Measurements from ENCODE around the gene SDR9C7. TPM values are rescaled to one million over a fixed set of nuclear protein-coding genes. Genes with fewer than 3 reads are reported as not detected.

Gene SDR9C7
- total RNA-seq, 1 experiment from 2014 or later: not detected

- BruUV-seq (replicated peaks): no TSS peak
- ChIA-PET RAD21 (ENCODE audit: low non-redundant PET in 1 of 2, low total read pairs in 2 of 2, uncharacterized antibody in 2 of 2, unreplicated experiment in 2 of 2) (no interaction called here), CTCF (no interaction called here)
Observed at GRCh38 chr12:56916296-56916995, 17.8 kb downstream of the SDR9C7 start.

GRCh38 chr12:56914724-56915123, 19.5 kb downstream of the SDR9C7 start:
- H3K9me2 ChIP-seq (ENCODE audit: insufficient read depth): no peaks in the 10 kb centered on the region
- no peak overlapping the region for H3K4me3 ChIP-seq (replicated peaks in 1 of 2; ENCODE audit: low read depth in 1 of 2, low read length in 2 of 2)
- H3K36me3 ChIP-seq (ENCODE audit: control insufficient read depth in 1 of 2, insufficient read depth in 2 of 2, low read length in 2 of 2): no peaks in the 10 kb centered on the region
- H2AFZ ChIP-seq (ENCODE audit: low read depth, low read length, poor library complexity, severe bottlenecking): no peak overlapping the region
- ChIA-PET CTCF (no interaction called here), POLR2A (no interaction called here), RAD21 (ENCODE audit: low non-redundant PET in 1 of 2, low total read pairs in 2 of 2, uncharacterized antibody in 2 of 2, unreplicated experiment in 2 of 2) (no interaction called here)
- ATAC-seq (no peak), DNase-seq (ENCODE audit: low read depth, low spot score) (no peak)
- no peak overlapping the region for H3K4me2 ChIP-seq (ENCODE audit: low read length)
- no peak overlapping the region for H3K27ac ChIP-seq (ENCODE audit: low read depth, low read length)
- no peaks in the 10 kb centered on the region for H3K4me1 ChIP-seq (ENCODE audit: control insufficient read depth in 1 of 2, insufficient read depth in 2 of 2, low read length in 2 of 2)
- BruUV-seq (replicated peaks): no TSS peak
- no peaks in the 10 kb centered on the region for H3K79me2 ChIP-seq (ENCODE audit: insufficient read depth, low read length)
- no peaks in the 10 kb centered on the region for H4K20me1 ChIP-seq (ENCODE audit: insufficient read depth)
- TF ChIP-seq CEBPB (IDR thresholded peaks at IDR 0.05; ENCODE audit: low read depth) (no peak), ZNF274 (IDR thresholded peaks at IDR 0.05; ENCODE audit: low read depth, low read length) (no peak), EGR1 (IDR thresholded peaks at IDR 0.05; ENCODE audit: low read depth) (no peak)
- H3K27me3 ChIP-seq (ENCODE audit: insufficient read depth, low read length): no peaks in the 10 kb centered on the region
- intact Hi-C loops (cut with micrococcal nuclease): no loop called here
- no peak overlapping the region for H3K9ac ChIP-seq (ENCODE audit: low read length)
- peaks cover 0 to 4% of the 10 kb centered on the region in 2 experiments; a peak in 1 of 4 replicates for H3K9me3 ChIP-seq (ENCODE audit: control insufficient read depth in 1 of 2, insufficient read depth in 1 of 2, low read depth in 1 of 2, low read length in 2 of 2)

More at GRCh38 chr12:56916296-56916995, 17.8 kb downstream of the SDR9C7 start:
- no peak for ATAC-seq
- DNase-seq (ENCODE audit: low read depth, low spot score): no peak
- H3K79me2 ChIP-seq (ENCODE audit: insufficient read depth, low read length): no peaks in the 10 kb centered on the region
- H2AFZ ChIP-seq (ENCODE audit: low read depth, low read length, poor library complexity, severe bottlenecking): no peak overlapping the region
- no peak overlapping the region for H3K9ac ChIP-seq (ENCODE audit: low read length)
- no peak overlapping the region for H3K27ac ChIP-seq (ENCODE audit: low read depth, low read length)
- intact Hi-C loops (cut with micrococcal nuclease): no loop called here
- no peaks in the 10 kb centered on the region for H3K9me3 ChIP-seq (ENCODE audit: control insufficient read depth in 1 of 2, insufficient read depth in 1 of 2, low read depth in 1 of 2, low read length in 2 of 2)
- H3K36me3 ChIP-seq (ENCODE audit: control insufficient read depth in 1 of 2, insufficient read depth in 2 of 2, low read length in 2 of 2): no peaks in the 10 kb centered on the region
- POLR2A ChIA-PET: no interaction called here
- H3K9me2 ChIP-seq (ENCODE audit: insufficient read depth): no peaks in the 10 kb centered on the region
- no peaks in the 10 kb centered on the region for H3K27me3 ChIP-seq (ENCODE audit: insufficient read depth, low read length)
- no peaks in the 10 kb centered on the region for H4K20me1 ChIP-seq (ENCODE audit: insufficient read depth)
- no peaks in the 10 kb centered on the region for H3K4me1 ChIP-seq (ENCODE audit: control insufficient read depth in 1 of 2, insufficient read depth in 2 of 2, low read length in 2 of 2)
- H3K4me2 ChIP-seq (ENCODE audit: low read length): no peak overlapping the region
- TF ChIP-seq ZBTB33 (IDR thresholded peaks at IDR 0.05; ENCODE audit: extremely low read depth, insufficient replicate concordance, low read length) (no peak), ZNF274 (IDR thresholded peaks at IDR 0.05; ENCODE audit: low read depth, low read length) (no peak), EZH2phosphoT487 (IDR thresholded peaks at IDR 0.05; ENCODE audit: borderline replicate concordance) (no peak), SRF (IDR thresholded peaks at IDR 0.05; ENCODE audit: low read depth) (no peak)
- H3K4me3 ChIP-seq (replicated peaks in 1 of 2; ENCODE audit: low read depth in 1 of 2, low read length in 2 of 2): no peak overlapping the region
